ENCODE measurements around the gene PTPRT.

PTPRT gene

GRCh38 chr20:42949950-42950349 is 239.8 kb downstream of the PTPRT start:
- no peak overlapping the region for H3K4me3 ChIP-seq (ENCODE audit: low read depth, low read length)
- no peak for TF ChIP-seq CTCF (IDR thresholded peaks at IDR 0.05; ENCODE audit: borderline replicate concordance, insufficient read depth, low read depth, low read length)

- TF ChIP-seq CTCF (IDR thresholded peaks at IDR 0.05; ENCODE audit: borderline replicate concordance, insufficient read depth, low read depth, low read length): no peak
Observed at GRCh38 chr20:42945234-42945994, 244.3 kb downstream of the PTPRT start.

GRCh38 chr20:42941629-42942028 is 248.1 kb downstream of the PTPRT start:
- H3K4me3 ChIP-seq (ENCODE audit: low read depth, low read length): no peak overlapping the region
- TF ChIP-seq CTCF (IDR thresholded peaks at IDR 0.05; ENCODE audit: borderline replicate concordance, insufficient read depth, low read depth, low read length): no peak

More at GRCh38 chr20:42945234-42945994, 244.3 kb downstream of the PTPRT start:
- no peak overlapping the region for H3K4me3 ChIP-seq (ENCODE audit: low read depth, low read length)

- no peak for TF ChIP-seq CTCF (IDR thresholded peaks at IDR 0.05; ENCODE audit: borderline replicate concordance, insufficient read depth, low read depth, low read length)
- no peak overlapping the region for H3K4me3 ChIP-seq (ENCODE audit: low read depth, low read length)
Observed at GRCh38 chr20:42938441-42939205, 251.1 kb downstream of the PTPRT start.

GRCh38 chr20:42936482-42936881 is 253.2 kb downstream of the PTPRT start:
- no peak overlapping the region for H3K4me3 ChIP-seq (ENCODE audit: low read depth, low read length)
- no peak for TF ChIP-seq CTCF (IDR thresholded peaks at IDR 0.05; ENCODE audit: borderline replicate concordance, insufficient read depth, low read depth, low read length)

- no peak overlapping the region for H3K4me3 ChIP-seq (ENCODE audit: low read depth, low read length)
- no peak for TF ChIP-seq CTCF (IDR thresholded peaks at IDR 0.05; ENCODE audit: borderline replicate concordance, insufficient read depth, low read depth, low read length)
Observed at GRCh38 chr20:42924215-42924614, 265.5 kb downstream of the PTPRT start.

Data from GM12875 (cell line).